ENCODE results near the gene SEMA5A. TPM values are rescaled to one million over a fixed set of nuclear protein-coding genes. Genes with fewer than 3 reads are reported as not detected.

Gene SEMA5A
- total RNA-seq, 1 experiment from 2014 or later = 34.3 TPM

DNA sequence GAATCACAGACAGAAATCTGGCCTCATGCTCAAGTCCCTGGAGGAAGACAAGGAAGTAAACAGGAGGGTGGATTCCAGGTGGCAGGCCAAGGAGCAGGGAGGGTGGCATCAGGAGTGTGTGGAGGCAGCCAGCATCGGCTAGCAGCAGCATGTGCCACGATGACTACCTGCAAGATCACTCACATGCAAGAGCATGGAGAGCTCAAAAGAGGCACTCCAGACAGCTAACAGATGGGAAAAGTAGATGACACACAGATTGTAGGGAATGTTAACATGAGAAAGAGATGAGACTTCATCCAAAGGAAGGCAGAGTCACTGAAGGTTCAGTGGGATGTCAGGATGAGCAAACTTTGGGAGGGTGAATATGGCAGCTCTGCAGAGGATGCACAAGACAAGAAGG, 104.3 kb downstream of the SEMA5A start:
- POLR2A ChIA-PET = no interaction called here

DNA sequence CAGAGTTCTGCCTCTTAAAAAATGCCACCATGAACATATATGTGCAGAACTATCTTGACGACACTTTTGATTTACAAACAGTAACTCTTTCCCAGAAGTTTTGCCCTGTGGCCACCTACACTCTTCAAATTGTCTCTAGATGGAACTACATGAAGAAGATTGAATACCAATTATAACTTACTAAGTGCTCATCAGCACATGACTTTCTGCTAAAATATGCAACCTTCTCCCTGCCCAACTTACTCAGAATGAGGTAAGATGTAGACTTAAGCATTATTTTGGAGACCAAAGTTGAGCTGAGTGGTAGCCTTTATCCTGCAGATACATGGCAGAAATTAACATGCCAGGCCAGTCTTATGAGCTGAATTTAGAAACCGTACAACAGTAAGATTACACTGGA, 105.4 kb downstream of the SEMA5A start:
- no peak for DNase-seq
- TF ChIP-seq, protein P1, sequence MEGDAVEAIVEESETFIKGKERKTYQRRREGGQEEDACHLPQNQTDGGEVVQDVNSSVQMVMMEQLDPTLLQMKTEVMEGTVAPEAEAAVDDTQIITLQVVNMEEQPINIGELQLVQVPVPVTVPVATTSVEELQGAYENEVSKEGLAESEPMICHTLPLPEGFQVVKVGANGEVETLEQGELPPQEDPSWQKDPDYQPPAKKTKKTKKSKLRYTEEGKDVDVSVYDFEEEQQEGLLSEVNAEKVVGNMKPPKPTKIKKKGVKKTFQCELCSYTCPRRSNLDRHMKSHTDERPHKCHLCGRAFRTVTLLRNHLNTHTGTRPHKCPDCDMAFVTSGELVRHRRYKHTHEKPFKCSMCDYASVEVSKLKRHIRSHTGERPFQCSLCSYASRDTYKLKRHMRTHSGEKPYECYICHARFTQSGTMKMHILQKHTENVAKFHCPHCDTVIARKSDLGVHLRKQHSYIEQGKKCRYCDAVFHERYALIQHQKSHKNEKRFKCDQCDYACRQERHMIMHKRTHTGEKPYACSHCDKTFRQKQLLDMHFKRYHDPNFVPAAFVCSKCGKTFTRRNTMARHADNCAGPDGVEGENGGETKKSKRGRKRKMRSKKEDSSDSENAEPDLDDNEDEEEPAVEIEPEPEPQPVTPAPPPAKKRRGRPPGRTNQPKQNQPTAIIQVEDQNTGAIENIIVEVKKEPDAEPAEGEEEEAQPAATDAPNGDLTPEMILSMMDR (IDR thresholded peaks at IDR 0.05; ENCODE audit: insufficient read depth in 1 of 2, low read depth in 1 of 2, low read length in 1 of 2, severe bottlenecking in 1 of 2, unreplicated experiment in 1 of 2) = no peak
- no TSS peak for BruUV-seq (replicated peaks)
- Mint-ChIP-seq H3K36me3 (ENCODE audit: insufficient read depth, unreplicated experiment) (peaks cover 10% of the 10 kb centered on the region), H3K4me3 (ENCODE audit: unreplicated experiment) (no peak overlapping the region), H3K9me3 (ENCODE audit: unreplicated experiment) (peaks cover 28% of the 10 kb centered on the region), H3K4me1 (ENCODE audit: low read depth, unreplicated experiment) (peaks cover 10% of the 10 kb centered on the region), H3K27me3 (ENCODE audit: insufficient read depth, unreplicated experiment) (no peaks in the 10 kb centered on the region), H3K27ac (ENCODE audit: unreplicated experiment) (no peak overlapping the region)
- CTCF ChIA-PET = no interaction called here
- no peak overlapping the region for H3K4me3 ChIP-seq (ENCODE audit: low read depth, low read length)
- POLR2A ChIA-PET = no interaction called here
- H3K36me3 ChIP-seq (ENCODE audit: control insufficient read depth, insufficient read depth, low read length) = no peaks in the 10 kb centered on the region
- intact Hi-C loops (cut with micrococcal nuclease; ENCODE audit: unreplicated experiment) = no loop called here
- H3K27me3 ChIP-seq (replicated peaks; ENCODE audit: control insufficient read depth, insufficient read depth, low read length) = no peaks in the 10 kb centered on the region
- no peaks in the 10 kb centered on the region for H3K4me1 ChIP-seq
- H3K9me3 ChIP-seq = no peaks in the 10 kb centered on the region; the same call in none of the 2 replicates

More for the DNA sequence above, 104.3 kb downstream of the SEMA5A start:
- H3K4me3 Mint-ChIP-seq (ENCODE audit: unreplicated experiment) = no peak overlapping the region
- H3K27ac Mint-ChIP-seq (ENCODE audit: unreplicated experiment) = no peak overlapping the region
- H3K36me3 Mint-ChIP-seq (ENCODE audit: insufficient read depth, unreplicated experiment) = peaks cover 10% of the 10 kb centered on the region
- H3K4me1 Mint-ChIP-seq (ENCODE audit: low read depth, unreplicated experiment) = peaks cover 10% of the 10 kb centered on the region
- Histone ChIP-seq H3K27me3 (replicated peaks; ENCODE audit: control insufficient read depth, insufficient read depth, low read length) (no peaks in the 10 kb centered on the region), H3K4me1 (no peaks in the 10 kb centered on the region), H3K36me3 (ENCODE audit: control insufficient read depth, insufficient read depth, low read length) (no peaks in the 10 kb centered on the region), H3K4me3 (ENCODE audit: low read depth, low read length) (no peak overlapping the region), H3K9me3 (no peaks in the 10 kb centered on the region; the same call in none of the 2 replicates)
- no peaks in the 10 kb centered on the region for H3K27me3 Mint-ChIP-seq (ENCODE audit: insufficient read depth, unreplicated experiment)
- TF ChIP-seq, protein P1 (IDR thresholded peaks at IDR 0.05; ENCODE audit: insufficient read depth in 1 of 2, low read depth in 1 of 2, low read length in 1 of 2, severe bottlenecking in 1 of 2, unreplicated experiment in 1 of 2) = no peak
- no TSS peak for BruUV-seq (replicated peaks)
- no peak for DNase-seq
- peaks cover 28% of the 10 kb centered on the region for H3K9me3 Mint-ChIP-seq (ENCODE audit: unreplicated experiment)
- CTCF ChIA-PET = no interaction called here
- intact Hi-C loops (cut with micrococcal nuclease; ENCODE audit: unreplicated experiment) = no loop called here

DNA sequence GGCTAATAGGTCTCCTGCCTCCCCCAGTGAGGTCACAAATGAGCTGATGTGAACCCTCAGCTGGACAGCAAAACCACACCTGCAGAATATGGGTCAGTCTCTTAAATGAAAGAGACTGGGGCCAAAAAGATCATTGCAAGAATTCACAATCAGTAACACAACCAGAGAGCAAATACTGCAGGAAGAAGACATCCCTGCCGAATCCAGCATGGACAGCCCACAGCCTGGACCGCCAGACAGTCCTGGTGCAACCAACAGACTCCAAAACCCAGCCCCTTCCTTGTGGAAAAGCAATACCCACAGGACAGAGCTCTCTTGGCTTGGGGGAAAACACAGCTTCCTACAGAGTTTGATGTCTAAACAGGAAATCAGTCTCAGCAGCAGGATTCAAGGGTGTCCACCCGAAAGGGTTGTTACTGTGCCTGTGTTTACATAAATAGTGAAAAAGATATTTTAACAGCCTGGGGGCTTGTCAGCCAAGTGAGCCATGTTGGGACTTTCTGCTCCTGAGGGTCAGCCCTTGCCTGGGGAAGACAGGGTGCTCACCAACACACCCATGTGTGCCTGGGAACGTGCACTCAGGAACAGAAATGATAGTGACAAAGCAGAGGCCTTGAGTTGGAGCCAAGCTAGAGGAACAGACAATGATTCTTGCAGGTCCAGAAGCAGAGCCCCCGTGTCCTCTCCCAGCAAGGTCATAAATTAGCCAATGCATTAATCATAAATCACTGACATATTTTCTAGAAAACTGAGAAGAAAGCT, 106.2 kb downstream of the SEMA5A start:
- H3K36me3 Mint-ChIP-seq (ENCODE audit: insufficient read depth, unreplicated experiment) = peaks cover 10% of the 10 kb centered on the region
- Histone ChIP-seq H3K27me3 (replicated peaks; ENCODE audit: control insufficient read depth, insufficient read depth, low read length) (no peaks in the 10 kb centered on the region), H3K4me1 (no peaks in the 10 kb centered on the region), H3K9me3 (no peaks in the 10 kb centered on the region; the same call in none of the 2 replicates), H3K36me3 (ENCODE audit: control insufficient read depth, insufficient read depth, low read length) (no peaks in the 10 kb centered on the region), H3K4me3 (ENCODE audit: low read depth, low read length) (no peak overlapping the region)
- no TSS peak for BruUV-seq (replicated peaks)
- H3K4me3 Mint-ChIP-seq (ENCODE audit: unreplicated experiment) = no peak overlapping the region
- no peaks in the 10 kb centered on the region for H3K27me3 Mint-ChIP-seq (ENCODE audit: insufficient read depth, unreplicated experiment)
- H3K27ac Mint-ChIP-seq (ENCODE audit: unreplicated experiment) = no peak overlapping the region
- peaks cover 10% of the 10 kb centered on the region for H3K4me1 Mint-ChIP-seq (ENCODE audit: low read depth, unreplicated experiment)
- H3K9me3 Mint-ChIP-seq (ENCODE audit: unreplicated experiment) = peaks cover 25% of the 10 kb centered on the region
- intact Hi-C loops (cut with micrococcal nuclease; ENCODE audit: unreplicated experiment) = no loop called here
- CTCF ChIA-PET = no interaction called here
- POLR2A ChIA-PET = no interaction called here
- no peak for DNase-seq
- TF ChIP-seq, protein P1 (IDR thresholded peaks at IDR 0.05; ENCODE audit: insufficient read depth in 1 of 2, low read depth in 1 of 2, low read length in 1 of 2, severe bottlenecking in 1 of 2, unreplicated experiment in 1 of 2) = no peak
